ENCODE results near the gene BUD23.

BUD23 gene

DNA sequence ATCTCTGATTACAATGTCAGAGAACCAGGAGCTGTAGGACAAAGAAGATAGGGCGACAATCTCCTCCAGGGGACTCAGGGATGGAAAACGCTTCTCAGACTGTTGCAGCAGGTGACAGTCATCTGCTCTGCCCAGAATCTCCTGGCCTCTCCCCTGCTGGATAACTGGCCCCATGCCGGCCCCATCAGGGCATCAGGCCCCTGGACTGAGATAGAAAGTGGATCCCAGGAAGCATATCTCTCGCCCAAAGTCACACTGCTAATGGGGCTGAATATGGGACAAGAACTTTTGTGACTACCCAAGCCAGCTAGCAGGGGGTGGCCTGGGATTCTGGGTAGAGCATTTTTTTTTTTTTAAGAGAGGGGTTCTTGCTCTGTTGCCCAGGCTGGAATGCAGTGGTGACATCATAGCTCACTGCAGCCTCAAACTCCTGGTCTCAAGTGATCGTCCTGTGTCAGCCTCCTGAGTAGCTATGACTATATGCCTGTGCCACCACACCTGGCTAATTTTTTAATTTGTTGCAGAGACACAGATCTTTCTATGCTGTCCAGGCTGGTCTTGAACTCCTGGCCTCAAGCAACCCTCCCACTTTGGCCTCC lies 38.6 kb upstream of the BUD23 start:
- TF ChIP-seq, protein P1, sequence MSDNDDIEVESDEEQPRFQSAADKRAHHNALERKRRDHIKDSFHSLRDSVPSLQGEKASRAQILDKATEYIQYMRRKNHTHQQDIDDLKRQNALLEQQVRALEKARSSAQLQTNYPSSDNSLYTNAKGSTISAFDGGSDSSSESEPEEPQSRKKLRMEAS (IDR thresholded peaks at IDR 0.05; ENCODE audit: low read depth, low read length) = no peak
- no peak for TF ChIP-seq MYC (IDR thresholded peaks at IDR 0.05; ENCODE audit: low read depth, low read length)
- no peak for DNase-seq (ENCODE audit: low read depth)
- no peak overlapping the region for H3K4me3 ChIP-seq (ENCODE audit: low read depth, low read length)

DNA sequence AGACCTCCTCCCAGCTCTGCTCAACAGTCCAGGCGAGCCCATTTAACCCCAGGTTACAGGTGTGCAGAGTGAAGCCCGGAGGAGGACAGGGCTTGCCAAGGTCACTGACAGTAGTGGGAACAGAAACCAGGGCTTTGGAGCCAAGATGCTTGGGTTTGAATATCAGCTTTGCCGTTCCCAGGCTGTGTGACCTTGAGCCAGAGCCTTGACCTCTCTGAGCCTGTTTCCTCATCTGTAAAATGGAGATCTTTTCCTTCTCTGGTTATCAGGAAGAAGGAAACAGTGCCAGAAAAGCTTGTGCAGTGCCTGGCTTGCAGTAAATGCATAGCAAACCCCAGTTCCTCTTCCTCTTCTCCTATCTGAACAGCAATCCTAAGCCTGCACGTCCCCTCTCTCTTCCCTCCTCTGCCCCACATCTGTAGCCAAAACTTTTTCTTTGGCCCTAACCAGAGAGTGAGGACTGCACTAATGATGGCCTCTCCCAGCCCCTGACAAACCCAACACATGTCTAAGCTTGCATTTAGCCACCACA lies 37.7 kb upstream of the BUD23 start:
- TF ChIP-seq, protein P1 (IDR thresholded peaks at IDR 0.05; ENCODE audit: low read depth, low read length) = no peak
- TF ChIP-seq MYC (IDR thresholded peaks at IDR 0.05; ENCODE audit: low read depth, low read length) = no peak
- H3K4me3 ChIP-seq (ENCODE audit: low read depth, low read length) = no peak overlapping the region
- DNase-seq (ENCODE audit: low read depth) = peak; percentile 54

DNA sequence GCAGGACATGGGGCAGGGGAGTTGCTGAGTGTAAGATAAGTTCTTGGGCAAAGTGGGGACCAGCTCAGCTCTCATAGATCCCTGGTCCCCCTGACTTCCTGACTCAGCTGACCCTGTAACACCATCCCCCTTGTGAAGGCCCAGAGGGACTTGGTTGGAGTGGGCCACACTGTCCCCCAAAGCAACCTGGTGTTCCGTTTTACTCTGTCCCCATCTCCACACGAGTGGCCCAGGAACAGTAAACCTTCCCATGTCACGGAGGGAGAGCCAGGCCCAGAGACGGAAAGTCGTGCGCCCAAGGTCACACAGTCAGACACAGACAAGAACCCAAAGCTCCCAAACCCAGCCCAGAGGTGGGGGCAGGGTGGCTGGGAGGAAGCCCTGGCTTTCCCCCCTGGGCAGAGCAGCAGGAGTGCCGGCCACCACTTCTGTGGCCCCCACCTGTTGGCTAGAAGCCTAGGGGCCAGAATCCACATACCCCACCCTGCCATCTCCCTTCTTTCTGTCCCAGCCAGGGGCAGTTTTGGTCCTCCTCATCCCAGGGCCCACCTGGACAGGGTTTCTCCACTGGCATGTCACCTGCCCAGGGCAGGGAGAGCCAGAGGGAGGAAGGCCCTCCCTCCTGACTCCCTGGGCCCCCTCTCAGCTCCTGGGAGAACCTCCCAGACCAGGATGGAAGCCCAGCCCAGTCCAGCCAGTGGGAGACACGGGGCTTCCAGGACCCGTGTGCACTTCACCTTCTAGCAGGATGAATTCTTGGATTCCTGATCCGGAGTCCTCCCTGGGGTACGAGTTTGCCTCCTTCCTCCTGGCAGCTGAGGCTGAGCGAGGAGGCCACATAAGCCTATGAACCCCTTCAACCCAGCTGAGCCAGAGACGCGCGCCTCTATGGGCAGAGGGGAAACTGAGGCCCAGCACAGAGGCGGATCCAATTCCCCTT lies 36.3 kb upstream of the BUD23 start:
- no peak overlapping the region for H3K4me3 ChIP-seq (ENCODE audit: low read depth, low read length)
- DNase-seq (ENCODE audit: low read depth) = no peak
- TF ChIP-seq, protein P2, sequence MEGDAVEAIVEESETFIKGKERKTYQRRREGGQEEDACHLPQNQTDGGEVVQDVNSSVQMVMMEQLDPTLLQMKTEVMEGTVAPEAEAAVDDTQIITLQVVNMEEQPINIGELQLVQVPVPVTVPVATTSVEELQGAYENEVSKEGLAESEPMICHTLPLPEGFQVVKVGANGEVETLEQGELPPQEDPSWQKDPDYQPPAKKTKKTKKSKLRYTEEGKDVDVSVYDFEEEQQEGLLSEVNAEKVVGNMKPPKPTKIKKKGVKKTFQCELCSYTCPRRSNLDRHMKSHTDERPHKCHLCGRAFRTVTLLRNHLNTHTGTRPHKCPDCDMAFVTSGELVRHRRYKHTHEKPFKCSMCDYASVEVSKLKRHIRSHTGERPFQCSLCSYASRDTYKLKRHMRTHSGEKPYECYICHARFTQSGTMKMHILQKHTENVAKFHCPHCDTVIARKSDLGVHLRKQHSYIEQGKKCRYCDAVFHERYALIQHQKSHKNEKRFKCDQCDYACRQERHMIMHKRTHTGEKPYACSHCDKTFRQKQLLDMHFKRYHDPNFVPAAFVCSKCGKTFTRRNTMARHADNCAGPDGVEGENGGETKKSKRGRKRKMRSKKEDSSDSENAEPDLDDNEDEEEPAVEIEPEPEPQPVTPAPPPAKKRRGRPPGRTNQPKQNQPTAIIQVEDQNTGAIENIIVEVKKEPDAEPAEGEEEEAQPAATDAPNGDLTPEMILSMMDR (IDR thresholded peaks at IDR 0.05; ENCODE audit: low read depth, low read length) = no peak
- TF ChIP-seq MYC (IDR thresholded peaks at IDR 0.05; ENCODE audit: low read depth, low read length) (no peak), POLR2A (IDR thresholded peaks at IDR 0.05; ENCODE audit: extremely low read depth, insufficient read length) (no peak)
- TF ChIP-seq, protein P1 (IDR thresholded peaks at IDR 0.05; ENCODE audit: low read depth, low read length) = no peak

DNA sequence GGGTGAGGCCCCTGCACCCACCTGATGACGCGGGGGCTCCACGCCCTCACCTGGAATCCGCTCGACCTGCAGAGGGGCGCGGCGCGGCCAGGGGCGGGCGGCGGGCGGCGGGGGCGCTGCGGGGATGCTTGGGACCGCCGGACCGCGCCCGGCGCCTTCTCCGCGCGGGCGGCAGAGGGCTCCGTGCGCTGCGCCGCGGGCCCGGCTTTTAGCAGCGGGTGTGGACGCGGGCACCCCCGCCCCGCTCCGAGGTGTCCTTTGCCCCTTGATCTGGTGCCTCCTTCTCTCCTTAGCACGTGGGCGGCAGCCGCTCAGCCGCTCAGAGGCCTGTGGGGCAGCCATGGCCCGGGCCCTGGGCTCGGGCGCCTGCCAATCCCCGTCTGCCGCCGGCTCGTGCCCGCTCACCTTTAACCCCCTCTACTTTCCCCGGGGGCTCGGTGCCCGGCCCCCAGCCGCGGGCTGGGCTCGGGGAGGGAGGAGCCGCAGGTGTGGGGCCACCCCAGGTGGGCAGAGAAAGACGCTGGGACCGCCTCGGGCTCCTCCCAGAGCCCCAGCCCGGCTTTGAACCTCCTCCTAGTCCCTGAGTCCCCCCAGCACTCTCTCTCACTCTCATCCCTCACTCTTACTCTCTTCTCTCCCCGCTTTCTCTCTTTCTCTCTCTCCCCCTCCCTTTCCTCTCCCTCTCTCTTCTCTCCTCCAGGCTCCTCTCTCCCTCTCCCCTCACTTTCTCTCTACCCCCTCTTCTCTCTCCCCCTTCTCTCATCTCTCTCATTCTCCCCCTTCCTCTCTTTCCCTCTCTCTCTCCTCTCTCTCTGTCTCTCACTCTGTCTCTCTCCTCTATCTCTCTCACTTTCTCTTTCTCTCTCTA lies 35.4 kb upstream of the BUD23 start:
- TF ChIP-seq, protein P1 (IDR thresholded peaks at IDR 0.05; ENCODE audit: low read depth, low read length) = no peak
- TF ChIP-seq, protein P2 (IDR thresholded peaks at IDR 0.05; ENCODE audit: low read depth, low read length) = no peak
- TF ChIP-seq MYC (IDR thresholded peaks at IDR 0.05; ENCODE audit: low read depth, low read length) = no peak
- TF ChIP-seq POLR2A (IDR thresholded peaks at IDR 0.05; ENCODE audit: extremely low read depth, insufficient read length) = no peak
- DNase-seq (ENCODE audit: low read depth) = peak; percentile 41

DNA sequence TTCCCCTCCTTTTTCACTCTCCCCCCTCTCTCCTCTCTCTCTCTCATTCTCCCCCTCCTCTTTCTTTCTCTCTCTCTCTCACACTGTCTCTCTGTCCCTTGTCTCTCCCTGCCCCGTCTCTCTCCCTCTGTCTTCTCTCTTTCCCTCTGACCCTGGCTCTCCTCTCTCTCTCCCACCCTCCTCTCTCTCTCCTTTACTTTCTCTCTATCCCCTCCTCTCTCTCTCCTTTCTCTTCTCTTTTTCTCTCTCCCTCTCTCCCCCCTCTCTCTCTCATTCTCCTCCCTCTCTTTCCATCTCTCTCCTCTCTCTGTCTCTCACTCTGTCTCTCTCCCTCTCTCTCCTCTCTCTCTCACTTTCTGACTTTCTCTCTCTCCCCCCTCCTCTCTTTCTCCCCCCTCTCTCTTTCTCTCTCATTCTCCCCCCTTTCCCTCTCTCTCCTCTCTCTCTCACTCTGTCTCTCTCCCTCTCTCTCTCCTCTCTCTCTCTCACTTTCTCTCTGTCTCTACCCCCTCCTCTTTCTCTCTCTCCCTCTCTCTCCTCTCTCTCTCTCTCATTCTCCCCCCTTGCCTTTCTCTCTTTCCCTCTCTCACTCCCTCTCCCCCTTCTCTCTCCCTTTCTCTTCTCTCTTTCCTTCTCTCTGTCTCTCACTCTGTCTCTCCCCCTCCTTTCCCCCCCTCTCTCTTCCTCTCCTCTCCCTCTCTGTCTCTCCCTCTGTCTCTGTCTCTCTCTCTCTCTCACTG lies 34.6 kb upstream of the BUD23 start:
- no peak overlapping the region for H3K4me3 ChIP-seq (ENCODE audit: low read depth, low read length)
- no peak for DNase-seq (ENCODE audit: low read depth)
- TF ChIP-seq, protein P1 (IDR thresholded peaks at IDR 0.05; ENCODE audit: low read depth, low read length) = no peak
- TF ChIP-seq MYC (IDR thresholded peaks at IDR 0.05; ENCODE audit: low read depth, low read length) (no peak), POLR2A (IDR thresholded peaks at IDR 0.05; ENCODE audit: extremely low read depth, insufficient read length) (no peak)
- TF ChIP-seq, protein P2 (IDR thresholded peaks at IDR 0.05; ENCODE audit: low read depth, low read length) = no peak

More for the DNA sequence above, 35.4 kb upstream of the BUD23 start:
- no peak overlapping the region for H3K4me3 ChIP-seq (ENCODE audit: low read depth, low read length)

DNA sequence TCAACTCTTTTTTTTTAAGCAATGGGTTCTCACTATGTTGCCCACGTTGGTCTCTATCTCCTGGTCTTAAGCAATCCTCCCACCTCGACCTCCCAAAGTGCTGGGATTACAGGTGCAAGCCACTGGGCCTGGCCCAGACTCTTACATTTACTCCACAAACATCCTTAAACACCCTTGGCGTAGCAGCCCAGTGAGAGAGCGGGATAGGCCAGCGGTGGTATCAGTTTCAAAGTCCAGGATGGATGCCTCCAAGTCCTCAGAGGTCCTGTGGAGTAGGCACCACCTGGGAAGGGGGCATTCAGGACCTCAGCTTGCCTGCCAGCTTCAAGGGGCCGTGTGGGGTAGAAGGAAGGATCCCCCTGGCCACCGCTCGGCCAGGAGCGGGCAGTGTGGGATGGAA lies 33.8 kb upstream of the BUD23 start:
- TF ChIP-seq, protein P1 (IDR thresholded peaks at IDR 0.05; ENCODE audit: low read depth, low read length) = no peak
- no peak for DNase-seq (ENCODE audit: low read depth)
- no peak overlapping the region for H3K4me3 ChIP-seq (ENCODE audit: low read depth, low read length)

All from NB4 (cell line).